Gastroesophageal sphincter (tissue), 4 donors: ENCODE data around the gene LUC7L3. TPM values are rescaled to one million over a fixed set of nuclear protein-coding genes. Genes with fewer than 3 reads are reported as not detected.

Experiments used
- ATAC-seq: fragments of 150-250 bp; one replicate; pipeline ENCODE4 v1.9.1; 2016; ENCODE audit warnings: mild to moderate bottlenecking, moderate library complexity
- H3K27ac ChIP-seq, 4 donors: fragments of 200-600 bp; sonication (generic) in 3 of 4; 1 replicate in 3 of 4; 2 replicates in 1 of 4; pipeline ENCODE4 v1.5.1; 2016 to 2019
- H3K27me3 ChIP-seq: fragments of 200-600 bp; sonication (generic); one replicate; pipeline ENCODE4 v1.5.1; 2019
- H3K36me3 ChIP-seq, 2 donors: fragments of 200-600 bp; sonication (generic); one replicate each; pipeline ENCODE4 v1.5.1; 2019; ENCODE audit warnings: control low read depth in 1 of 2
- H3K4me1 ChIP-seq, 3 donors: fragments of 200-600 bp; sonication (generic); 1 replicate in 2 of 3; 2 replicates in 1 of 3; pipeline ENCODE4 v1.5.1; 2016 to 2019; ENCODE audit warnings: control low read depth in 2 of 3
- H3K4me3 ChIP-seq, 2 donors: fragments of 200-600 bp; sonication (generic); one replicate each; pipeline ENCODE4 v1.5.1; 2019; ENCODE audit warnings: mild to moderate bottlenecking in 1 of 2, moderate library complexity in 1 of 2
- H3K9me3 ChIP-seq, 3 donors: fragments of 200-600 bp; sonication (generic); one replicate each; pipeline ENCODE4 v1.5.1; 2017 to 2019; ENCODE audit warnings: control low read depth in 2 of 3
- CTCF ChIP-seq, 4 experiments: fragments of 200-600 bp in 2 of 4; fragments of 450-650 bp in 2 of 4; sonication (generic) in 1 of 4; IDR thresholded peaks; one replicate each; pipeline ENCODE4 v1.5.1; 2017 to 2019; ENCODE audit warnings: antibody characterized with exemption in 4 of 4, mild to moderate bottlenecking in 2 of 4, moderate library complexity in 2 of 4
- EP300 ChIP-seq: sonication (generic); formaldehyde crosslinking; IDR thresholded peaks from one replicate; pipeline ENCODE4 v1.6.1; 2017; ENCODE audit warnings: antibody characterized with exemption, mild to moderate bottlenecking
- POLR2A ChIP-seq, 2 donors: fragments of 450-650 bp; IDR thresholded peaks; one replicate each; pipeline ENCODE4 v1.6.1; 2017; ENCODE audit warnings: antibody characterized with exemption in 2 of 2, mild to moderate bottlenecking in 2 of 2, moderate library complexity in 1 of 2
- POLR2AphosphoS5 ChIP-seq: sonication (generic); formaldehyde crosslinking; IDR thresholded peaks from one replicate; pipeline ENCODE4 v1.6.1; 2017; ENCODE audit warnings: antibody characterized with exemption
- WGBS, 2 donors: methylation state at CpG; one replicate each; pipeline ENCODE4 v1.1.5; 2018; ENCODE audit warnings: low coverage in 1 of 2; 5-methylcytosine and 5-hydroxymethylcytosine counted together
- total RNA-seq, 4 donors: library from RNA; depleted of rRNA; stranded (reverse); fragments of >200 nt; gene quantifications; one replicate each; pipeline ENCODE4 v1.1.0, GENCODE V29; 2016

LUC7L3 gene
- total RNA-seq, 4 donors from 2014 or later: 40.1 to 134 (median 54.6) TPM

GRCh38 chr17:50697663-50698272 is 21.6 kb upstream of the LUC7L3 start:
- H3K27ac ChIP-seq: no peak overlapping the region
- peaks cover 10 to 76% of the 10 kb centered on the region in 2 donors for H3K36me3 ChIP-seq
- H3K4me3 ChIP-seq: no peak overlapping the region
- 17 to 41% methylated on average over 2 to 3 of the region's 3 CpGs for WGBS, 2 donors
- ATAC-seq: no peak
- H3K4me1 ChIP-seq: peaks cover 0 to 52% (median 2%) of the 10 kb centered on the region in 3 donors
- H3K9me3 ChIP-seq: no peaks in the 10 kb centered on the region
- H3K27me3 ChIP-seq: no peaks in the 10 kb centered on the region
- TF ChIP-seq EP300 (no peak), CTCF (IDR thresholded peaks at IDR 0.05) (no peak), POLR2A (IDR thresholded peaks at IDR 0.05) (no peak), POLR2AphosphoS5 (no peak)

- H3K9me3 ChIP-seq: no peaks in the 10 kb centered on the region
- no peak for ATAC-seq
- no peaks in the 10 kb centered on the region for H3K27me3 ChIP-seq
- peaks cover 10 to 71% of the 10 kb centered on the region in 2 donors for H3K36me3 ChIP-seq
- H3K4me3 ChIP-seq: no peak overlapping the region
- H3K4me1 ChIP-seq: peaks cover 0 to 52% (median 0%) of the 10 kb centered on the region in 3 donors
- no peak overlapping the region for H3K27ac ChIP-seq
- TF ChIP-seq POLR2AphosphoS5: no peak
- no peak for TF ChIP-seq EP300
- no peak for TF ChIP-seq CTCF (IDR thresholded peaks at IDR 0.05)
- no peak for TF ChIP-seq POLR2A (IDR thresholded peaks at IDR 0.05)
- 100% methylated on average over 1 of the region's 7 CpGs for WGBS, 2 donors
Measured at GRCh38 chr17:50699410-50699809, 20.0 kb upstream of the LUC7L3 start.

GRCh38 chr17:50703162-50703561 is 16.2 kb upstream of the LUC7L3 start:
- no peak for ATAC-seq
- WGBS, 2 donors: 73 to 75% methylated on average over 1 to 3 of the region's 3 CpGs
- no peaks in the 10 kb centered on the region for H3K9me3 ChIP-seq
- H3K27ac ChIP-seq: peak overlapping the region in 2 of 4 donors; percentile 21 to 26
- H3K4me1 ChIP-seq: peaks cover 0 to 73% (median 8%) of the 10 kb centered on the region in 3 donors
- H3K27me3 ChIP-seq: no peaks in the 10 kb centered on the region
- peaks cover 0 to 42% of the 10 kb centered on the region in 2 donors for H3K36me3 ChIP-seq
- no peak overlapping the region for H3K4me3 ChIP-seq
- no peak for TF ChIP-seq CTCF (IDR thresholded peaks at IDR 0.05)
- peak; percentile 59 for TF ChIP-seq POLR2AphosphoS5
- TF ChIP-seq POLR2A (IDR thresholded peaks at IDR 0.05): no peak

GRCh38 chr17:50707289-50708049 is 11.9 kb upstream of the LUC7L3 start, which contains the start of gene ANKRD40:
ANKRD40 (minus strand) TSS chr17:50707914; CDS start chr17:50707654, 260 bp downstream.
- no peaks in the 10 kb centered on the region for H3K27me3 ChIP-seq
- peak within 1 kb of the TSS; percentile 90 to 95 (median 94) for H3K27ac ChIP-seq
- TF ChIP-seq POLR2A (IDR thresholded peaks at IDR 0.05) (peak; percentile 63 to 67), CTCF (IDR thresholded peaks at IDR 0.05) (peak in 1 of 4 experiments; percentile 13), POLR2AphosphoS5 (peak; percentile 86), EP300 (no peak)
- peak; percentile 95 for ATAC-seq
- 0% methylated on average over 1 to 12 of the region's 74 CpGs for WGBS, 2 donors
- H3K9me3 ChIP-seq: no peaks in the 10 kb centered on the region
- peaks cover 0 to 18% of the 10 kb centered on the region in 2 donors for H3K36me3 ChIP-seq
- H3K4me1 ChIP-seq: peaks cover 9 to 71% (median 21%) of the 10 kb centered on the region in 3 donors
- peak within 1 kb of the TSS; percentile 55 to 79 for H3K4me3 ChIP-seq
